Glutamatergic neuron (in vitro differentiated cells): ENCODE measurements around the gene MT1HL1. TPM values are rescaled to one million over a fixed set of nuclear protein-coding genes. Genes with fewer than 3 reads are reported as not detected.
"Not testable (repeated sequence)": the region's sequence is repeated elsewhere in the genome, so short reads cannot be mapped to it uniquely, and the experiment has no call there.

ENCODE experiments used
- DNase-seq: peaks from one replicate; pipeline ENCODE4 v3.0.0; 2022
- H3K27ac Mint-ChIP-seq: one replicate; pipeline ENCODE4 v1.8.0; 2020; ENCODE audit warnings: mild to moderate bottlenecking, mixed read lengths, inconsistent platforms; ENCODE audit not compliant: unreplicated experiment
- H3K27me3 Mint-ChIP-seq: one replicate; pipeline ENCODE4 v1.8.0; 2020; ENCODE audit warnings: mild to moderate bottlenecking, moderate library complexity, mixed read lengths, inconsistent platforms; ENCODE audit not compliant: unreplicated experiment
- H3K36me3 Mint-ChIP-seq: one replicate; pipeline ENCODE4 v1.8.0; 2020; ENCODE audit warnings: mild to moderate bottlenecking, mixed read lengths, inconsistent platforms; ENCODE audit not compliant: unreplicated experiment
- H3K4me1 Mint-ChIP-seq: one replicate; pipeline ENCODE4 v1.8.0; 2020; ENCODE audit warnings: mild to moderate bottlenecking, low read depth, mixed read lengths, inconsistent platforms; ENCODE audit not compliant: unreplicated experiment
- H3K4me3 Mint-ChIP-seq: one replicate; pipeline ENCODE4 v1.8.0; 2020; ENCODE audit warnings: mild to moderate bottlenecking, mixed read lengths, inconsistent platforms; ENCODE audit not compliant: unreplicated experiment
- H3K9me3 Mint-ChIP-seq: one replicate; pipeline ENCODE4 v1.8.0; 2020; ENCODE audit warnings: mild to moderate bottlenecking, moderate library complexity, mixed read lengths, inconsistent platforms; ENCODE audit not compliant: unreplicated experiment
- total RNA-seq: library from RNA; stranded (reverse); fragmentation: NEBNext Ultra II Directional; extraction: Animal tissue kit (Norgen Biotek cat#: 25700); gene quantifications from one replicate; pipeline ENCODE4 v1.2.1, GENCODE V29; 2021; ENCODE audit not compliant: unreplicated experiment
- TF ChIP-seq, protein P1 (sequence below): fragments of 200-600 bp; sonication (generic); IDR thresholded peaks from one replicate; pipeline ENCODE4 v1.5.0; 2021; ENCODE audit not compliant: partially characterized antibody, unreplicated experiment

MT1HL1 gene
- total RNA-seq, 1 donor from 2014 or later = not detected

DNA sequence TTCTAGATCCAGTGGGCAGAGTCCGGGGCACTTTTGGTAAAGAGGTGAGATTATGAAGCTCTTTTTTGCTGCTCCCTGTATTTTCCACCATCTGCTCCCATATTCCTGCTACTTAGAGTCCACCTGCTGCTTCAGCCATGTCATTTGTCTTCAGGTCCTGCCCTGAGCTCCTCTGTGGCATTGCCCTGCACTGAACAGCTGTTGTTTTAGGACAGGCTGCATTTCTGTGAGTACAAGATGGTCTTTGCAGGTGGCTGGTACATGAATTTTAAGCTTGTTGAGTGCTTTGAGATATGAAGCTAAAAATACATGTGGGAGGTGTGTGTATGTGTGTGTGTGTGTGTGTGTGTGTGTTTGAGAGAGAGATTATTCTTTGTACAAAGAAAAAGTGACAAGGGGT is 21.9 kb downstream of the MT1HL1 start:
- H3K9me3 Mint-ChIP-seq = peaks cover 14% of the 10 kb centered on the region
- peaks cover 15% of the 10 kb centered on the region for H3K4me1 Mint-ChIP-seq
- peak overlapping the region; percentile 23 for H3K4me3 Mint-ChIP-seq
- peak overlapping the region; percentile 74 for H3K27ac Mint-ChIP-seq
- TF ChIP-seq, protein P1, sequence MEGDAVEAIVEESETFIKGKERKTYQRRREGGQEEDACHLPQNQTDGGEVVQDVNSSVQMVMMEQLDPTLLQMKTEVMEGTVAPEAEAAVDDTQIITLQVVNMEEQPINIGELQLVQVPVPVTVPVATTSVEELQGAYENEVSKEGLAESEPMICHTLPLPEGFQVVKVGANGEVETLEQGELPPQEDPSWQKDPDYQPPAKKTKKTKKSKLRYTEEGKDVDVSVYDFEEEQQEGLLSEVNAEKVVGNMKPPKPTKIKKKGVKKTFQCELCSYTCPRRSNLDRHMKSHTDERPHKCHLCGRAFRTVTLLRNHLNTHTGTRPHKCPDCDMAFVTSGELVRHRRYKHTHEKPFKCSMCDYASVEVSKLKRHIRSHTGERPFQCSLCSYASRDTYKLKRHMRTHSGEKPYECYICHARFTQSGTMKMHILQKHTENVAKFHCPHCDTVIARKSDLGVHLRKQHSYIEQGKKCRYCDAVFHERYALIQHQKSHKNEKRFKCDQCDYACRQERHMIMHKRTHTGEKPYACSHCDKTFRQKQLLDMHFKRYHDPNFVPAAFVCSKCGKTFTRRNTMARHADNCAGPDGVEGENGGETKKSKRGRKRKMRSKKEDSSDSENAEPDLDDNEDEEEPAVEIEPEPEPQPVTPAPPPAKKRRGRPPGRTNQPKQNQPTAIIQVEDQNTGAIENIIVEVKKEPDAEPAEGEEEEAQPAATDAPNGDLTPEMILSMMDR = no peak
- H3K27me3 Mint-ChIP-seq = peaks cover 9% of the 10 kb centered on the region
- no peak for DNase-seq
- peaks cover 9% of the 10 kb centered on the region for H3K36me3 Mint-ChIP-seq

DNA sequence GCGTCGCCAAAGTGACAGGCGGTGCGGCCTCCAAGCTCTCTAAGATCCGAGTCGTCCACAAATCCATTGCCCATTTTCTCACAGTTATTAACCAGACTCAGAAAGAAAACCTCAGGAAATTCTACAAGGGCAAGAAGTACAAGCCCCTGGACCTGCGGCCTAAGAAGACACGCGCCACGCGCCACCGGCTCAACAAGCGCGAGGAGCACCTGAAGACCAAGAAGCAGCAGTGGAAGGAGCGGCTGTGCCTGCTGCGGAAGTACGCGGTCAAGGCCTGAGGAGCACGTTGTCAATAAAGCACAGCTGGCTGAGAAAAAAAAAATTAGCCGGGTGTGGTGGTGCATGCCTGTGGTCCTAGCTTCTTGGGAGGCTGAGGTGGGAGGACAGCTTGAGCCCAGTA is 22.8 kb downstream of the MT1HL1 start:
- Mint-ChIP-seq H3K9me3 (peaks cover 11% of the 10 kb centered on the region), H3K27ac (peak overlapping the region; percentile 74), H3K4me1 (peaks cover 15% of the 10 kb centered on the region)
- not testable (repeated sequence) for H3K27me3 Mint-ChIP-seq, DNase-seq, H3K4me3 Mint-ChIP-seq, H3K36me3 Mint-ChIP-seq

DNA sequence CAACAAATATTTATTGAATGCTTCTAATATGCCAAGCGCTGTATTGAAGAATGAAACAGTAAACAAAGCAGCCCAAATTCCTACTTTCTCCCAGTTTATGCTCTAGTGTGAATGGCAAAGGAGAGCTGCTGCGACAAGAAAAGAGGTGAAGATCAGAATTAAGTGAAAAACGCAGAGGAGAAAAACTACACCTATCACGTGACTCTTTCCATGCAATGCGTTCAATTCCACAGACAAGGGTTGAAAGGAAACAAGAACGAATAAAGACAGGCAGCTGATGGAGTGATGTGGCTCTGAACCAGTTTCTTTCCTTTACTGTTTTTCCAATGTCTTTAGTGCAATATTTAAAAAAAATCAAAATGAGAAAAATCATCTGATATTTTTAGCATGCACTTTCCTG is 23.6 kb downstream of the MT1HL1 start:
- no peak overlapping the region for H3K4me3 Mint-ChIP-seq
- TF ChIP-seq, protein P1 = no peak
- no peak for DNase-seq
- H3K4me1 Mint-ChIP-seq = peaks cover 15% of the 10 kb centered on the region
- H3K27ac Mint-ChIP-seq = no peak overlapping the region
- H3K9me3 Mint-ChIP-seq = peaks cover 11% of the 10 kb centered on the region
- peaks cover 6% of the 10 kb centered on the region for H3K36me3 Mint-ChIP-seq
- peaks cover 9% of the 10 kb centered on the region for H3K27me3 Mint-ChIP-seq

DNA sequence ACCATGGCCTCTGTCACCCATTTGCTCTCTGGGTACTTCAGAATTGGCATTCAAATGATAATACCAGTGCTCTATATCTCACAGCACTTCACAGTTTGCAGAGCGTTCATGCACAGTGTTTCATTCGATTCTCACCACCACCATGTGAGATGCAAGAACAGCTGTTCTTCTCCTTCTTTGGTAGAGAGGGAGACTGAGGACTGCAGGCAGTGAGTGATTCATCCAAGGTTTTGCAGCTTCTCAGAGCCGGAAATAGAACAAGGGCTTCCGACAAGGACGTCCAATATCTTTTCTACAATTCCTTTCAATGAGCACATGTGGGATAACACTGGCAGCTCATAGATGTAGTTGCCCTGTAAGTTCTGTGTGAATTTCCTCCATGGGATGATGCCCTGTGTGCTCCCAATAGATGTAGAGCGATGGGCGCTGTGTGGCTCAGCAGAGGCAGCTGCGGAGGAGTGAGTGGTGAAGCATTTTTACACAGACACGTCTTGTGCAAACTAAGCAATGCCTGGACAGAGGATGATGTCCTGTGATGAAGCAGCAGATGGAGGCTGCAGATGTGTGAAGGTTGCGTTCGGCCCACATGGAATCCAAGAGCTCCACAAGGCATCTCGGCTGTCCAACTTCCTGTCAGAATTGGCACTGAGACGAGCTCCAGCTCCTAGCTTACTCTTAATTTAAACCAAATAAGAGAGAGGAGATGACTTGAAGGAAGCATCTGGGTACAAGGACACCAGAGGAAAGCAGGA is 24.9 kb downstream of the MT1HL1 start:
- H3K27me3 Mint-ChIP-seq = peaks cover 9% of the 10 kb centered on the region
- no peak for DNase-seq
- H3K4me1 Mint-ChIP-seq = peaks cover 15% of the 10 kb centered on the region
- H3K27ac Mint-ChIP-seq = peak overlapping the region; percentile 83
- peaks cover 6% of the 10 kb centered on the region for H3K36me3 Mint-ChIP-seq
- H3K4me3 Mint-ChIP-seq = no peak overlapping the region
- H3K9me3 Mint-ChIP-seq = peaks cover 11% of the 10 kb centered on the region
- TF ChIP-seq, protein P1 = no peak

DNA sequence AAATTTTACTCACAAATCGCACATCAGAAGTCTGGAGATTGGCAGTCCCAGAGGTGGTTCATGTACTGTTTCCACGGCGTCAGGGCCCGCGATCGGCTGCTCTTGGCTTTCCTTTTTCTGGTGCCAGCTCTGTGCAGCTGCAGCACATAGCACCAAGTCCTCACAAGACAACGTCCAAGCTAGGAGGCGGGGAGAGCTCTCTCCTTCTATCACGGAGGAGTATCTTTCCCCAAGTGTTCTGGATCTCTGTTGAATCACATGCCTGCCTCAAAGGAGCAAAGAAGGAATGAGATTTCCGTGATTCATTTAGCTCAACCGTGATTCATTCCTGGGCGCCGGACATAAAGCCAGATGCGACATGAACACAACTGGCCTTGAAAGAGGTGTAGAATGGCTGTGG is 25.5 kb downstream of the MT1HL1 start:
- TF ChIP-seq, protein P1 = no peak
- H3K4me3 Mint-ChIP-seq = no peak overlapping the region

More for the DNA sequence above, 25.5 kb downstream of the MT1HL1 start:
- H3K27me3 Mint-ChIP-seq = peaks cover 6% of the 10 kb centered on the region
- H3K36me3 Mint-ChIP-seq = peaks cover 6% of the 10 kb centered on the region
- peaks cover 15% of the 10 kb centered on the region for H3K4me1 Mint-ChIP-seq
- no peak overlapping the region for H3K27ac Mint-ChIP-seq
- H3K9me3 Mint-ChIP-seq = peaks cover 11% of the 10 kb centered on the region
- DNase-seq = no peak
